GM21526 (cell line): Measurements from ENCODE around the gene FAM168A.

Experiments
- ATAC-seq: cut with Tn5 transposase; IDR thresholded peaks from one replicate; pipeline ENCODE4 v1.9.1; 2021; ENCODE audit warnings: moderate library complexity; ENCODE audit not compliant: unreplicated experiment, low FRiP score

FAM168A gene

GRCh38 chr11:73404506-73405145 lies 193.3 kb downstream of the FAM168A start:
- ATAC-seq = no peak

GRCh38 chr11:73404048-73404447 lies 193.9 kb downstream of the FAM168A start:
- no peak for ATAC-seq

DNA sequence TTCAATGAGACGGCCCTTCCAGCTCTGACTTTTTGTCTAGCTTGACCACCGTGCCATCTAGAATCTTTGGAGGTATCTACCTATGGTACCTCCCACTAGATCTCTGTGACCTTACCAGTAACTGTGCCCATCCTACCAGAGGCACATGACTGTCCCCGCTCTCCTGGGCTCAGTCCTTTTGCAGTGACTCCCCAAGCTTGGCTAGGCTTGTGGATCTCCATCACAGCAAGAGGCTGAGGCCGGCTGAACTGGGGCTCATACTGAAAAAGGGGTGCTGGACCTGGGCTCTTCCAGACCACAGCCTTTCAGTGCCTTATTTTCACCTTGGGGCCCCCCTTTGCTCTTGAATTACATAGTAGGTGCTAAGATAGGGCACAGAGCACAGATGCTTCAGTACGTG lies 194.4 kb downstream of the FAM168A start:
- no peak for ATAC-seq

DNA sequence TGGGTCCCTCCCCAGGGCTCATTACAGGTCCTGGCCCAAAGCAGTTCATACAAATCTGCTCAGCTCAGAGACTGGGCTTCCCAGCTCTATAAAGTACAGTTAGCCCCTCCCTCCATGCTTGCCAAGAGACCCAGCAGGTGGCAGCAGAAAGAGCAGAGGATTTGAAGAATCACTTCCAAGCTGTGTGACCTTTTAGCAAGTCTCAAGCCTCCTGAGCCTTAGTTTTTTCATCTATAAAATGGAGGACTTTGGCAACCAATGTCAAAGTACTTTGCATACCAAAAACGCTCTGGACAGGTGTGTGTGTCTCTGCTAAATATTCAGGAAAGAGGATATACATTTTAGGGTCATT lies 195.1 kb downstream of the FAM168A start:
- ATAC-seq = no peak

- no peak for ATAC-seq
These were observed 195.7 kb downstream of the FAM168A start for GRCh38 chr11:73401924-73402833.

DNA sequence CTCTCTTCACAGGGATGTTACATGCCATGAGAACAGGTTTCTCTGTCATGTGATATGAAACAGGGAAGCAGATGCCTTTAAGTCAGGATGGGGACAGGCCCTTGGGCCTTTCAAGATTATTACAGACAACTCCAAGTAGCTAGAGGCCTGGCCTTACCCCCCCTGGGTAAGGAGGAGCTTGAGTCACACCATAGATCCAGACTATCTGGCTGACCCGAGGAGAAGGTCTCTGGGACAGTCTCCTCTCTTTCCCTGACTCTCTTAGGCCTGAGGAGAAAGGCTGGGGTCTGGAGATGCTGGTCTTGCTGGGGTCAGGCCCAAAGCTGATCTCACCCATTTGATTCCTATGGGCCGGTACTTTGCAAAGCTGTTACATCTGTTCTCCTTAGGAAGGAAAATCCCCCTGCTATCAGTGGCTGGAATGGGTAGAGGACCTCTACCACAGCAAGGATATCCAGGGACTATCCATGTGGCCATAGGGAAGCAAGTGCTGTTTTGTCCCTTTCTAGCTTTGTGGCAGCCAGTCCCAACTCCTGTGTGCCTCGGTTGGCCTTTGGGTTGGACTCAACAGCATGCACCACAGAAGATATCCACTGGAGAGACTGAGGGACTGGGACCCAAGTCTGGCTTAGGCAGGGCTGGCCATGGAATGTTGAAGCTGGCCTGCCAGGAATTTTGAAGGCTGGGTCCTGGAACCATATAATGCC lies 196.5 kb downstream of the FAM168A start:
- no peak for ATAC-seq

DNA sequence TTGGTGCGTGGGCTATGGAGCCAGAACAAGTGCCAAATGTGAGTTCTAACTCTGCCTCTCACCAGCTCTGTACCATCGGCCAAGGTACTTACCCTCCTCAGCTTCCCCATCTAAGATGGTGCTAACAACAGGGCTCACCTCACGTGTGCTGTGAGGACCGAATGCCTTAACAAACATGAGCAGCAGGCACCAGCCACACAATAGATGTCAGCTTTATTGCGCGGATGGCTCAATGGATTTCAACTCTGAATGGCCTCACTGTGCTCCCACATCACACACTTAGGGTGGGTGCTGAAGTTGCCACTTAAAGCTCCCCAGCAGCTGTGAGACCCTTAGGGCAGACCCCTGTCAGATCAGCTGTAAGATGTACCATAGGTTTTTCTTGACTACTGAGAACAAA lies 197.6 kb downstream of the FAM168A start:
- no peak for ATAC-seq

- ATAC-seq = no peak
These were observed 198.3 kb downstream of the FAM168A start for GRCh38 chr11:73399636-73400035.

DNA sequence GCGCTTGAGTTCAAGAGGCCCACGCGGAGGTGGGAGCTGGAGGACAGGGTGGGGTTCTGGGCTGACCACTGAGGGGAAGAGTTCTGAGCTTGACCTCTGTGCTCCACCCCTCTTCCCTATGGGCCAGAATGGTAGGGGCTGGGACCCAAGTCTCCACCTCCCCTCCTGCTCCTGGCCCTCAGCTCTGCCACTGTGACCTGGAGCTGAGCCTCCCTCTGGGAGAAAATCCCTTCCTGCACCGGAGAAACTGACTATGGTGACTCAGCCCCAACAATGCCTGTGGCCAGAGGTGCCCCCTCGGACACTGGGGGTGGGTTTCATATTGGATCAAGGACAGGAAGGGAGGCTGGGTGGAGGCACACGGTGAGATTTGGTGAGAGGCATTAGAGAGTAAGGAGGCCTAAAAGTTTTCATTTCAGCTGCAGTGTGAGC lies 198.7 kb downstream of the FAM168A start:
- ATAC-seq = no peak

DNA sequence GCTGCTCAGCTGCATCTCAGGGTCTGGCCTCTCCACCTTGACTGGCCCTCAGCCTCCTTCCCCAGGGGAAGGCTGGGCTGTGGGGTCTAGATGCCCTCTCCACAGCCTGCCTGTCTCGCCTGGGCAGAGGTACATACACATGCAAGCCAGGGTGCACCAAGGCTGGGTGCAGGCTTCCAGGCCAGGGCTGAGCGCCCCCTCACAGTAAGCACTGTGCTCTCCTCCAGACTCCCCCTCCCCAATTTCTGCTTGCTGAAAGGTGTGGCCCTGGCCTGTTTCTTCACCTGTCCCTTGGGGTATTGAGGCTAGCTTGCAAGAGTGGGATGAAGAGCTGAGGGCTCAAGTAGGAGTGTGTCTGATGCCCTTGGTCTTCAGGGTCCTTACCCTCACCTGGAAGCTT lies 199.2 kb downstream of the FAM168A start:
- no peak for ATAC-seq

GRCh38 chr11:73398132-73398526 lies 199.8 kb downstream of the FAM168A start:
- ATAC-seq = no peak

DNA sequence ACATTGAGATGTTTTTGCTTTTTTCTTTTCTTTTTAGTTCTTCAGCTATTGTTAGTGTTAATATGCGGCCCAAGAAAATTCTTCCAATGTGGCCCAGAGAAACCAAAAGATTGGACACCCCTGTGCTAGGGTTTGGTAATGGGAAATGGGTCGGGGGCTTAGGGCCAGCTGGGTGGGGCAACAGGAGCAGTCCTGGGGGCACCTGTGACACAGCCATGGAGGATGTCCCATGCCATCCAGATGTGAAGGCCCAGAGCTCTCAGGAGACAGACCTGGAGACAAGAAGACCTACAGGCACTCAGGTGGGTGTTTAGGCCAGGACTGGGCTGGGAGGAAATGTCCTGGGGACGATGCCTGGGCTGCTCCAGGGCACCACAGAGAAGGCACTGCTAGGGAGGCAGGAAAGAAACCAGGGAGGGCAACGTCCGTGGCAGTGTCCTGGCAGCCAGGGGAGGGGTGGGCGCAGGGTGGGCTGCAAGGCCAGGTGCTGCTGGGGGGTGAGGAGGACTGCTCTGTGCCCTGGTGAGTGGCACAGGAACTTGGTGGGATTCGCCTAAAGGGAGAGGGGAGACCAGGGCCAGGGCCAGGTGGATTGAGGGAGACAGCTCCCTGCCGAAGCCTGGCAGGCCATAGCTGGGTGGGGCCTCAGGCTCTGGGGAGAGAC lies 200.3 kb downstream of the FAM168A start:
- ATAC-seq = no peak

GRCh38 chr11:73396985-73397384 lies 200.9 kb downstream of the FAM168A start:
- no peak for ATAC-seq

DNA sequence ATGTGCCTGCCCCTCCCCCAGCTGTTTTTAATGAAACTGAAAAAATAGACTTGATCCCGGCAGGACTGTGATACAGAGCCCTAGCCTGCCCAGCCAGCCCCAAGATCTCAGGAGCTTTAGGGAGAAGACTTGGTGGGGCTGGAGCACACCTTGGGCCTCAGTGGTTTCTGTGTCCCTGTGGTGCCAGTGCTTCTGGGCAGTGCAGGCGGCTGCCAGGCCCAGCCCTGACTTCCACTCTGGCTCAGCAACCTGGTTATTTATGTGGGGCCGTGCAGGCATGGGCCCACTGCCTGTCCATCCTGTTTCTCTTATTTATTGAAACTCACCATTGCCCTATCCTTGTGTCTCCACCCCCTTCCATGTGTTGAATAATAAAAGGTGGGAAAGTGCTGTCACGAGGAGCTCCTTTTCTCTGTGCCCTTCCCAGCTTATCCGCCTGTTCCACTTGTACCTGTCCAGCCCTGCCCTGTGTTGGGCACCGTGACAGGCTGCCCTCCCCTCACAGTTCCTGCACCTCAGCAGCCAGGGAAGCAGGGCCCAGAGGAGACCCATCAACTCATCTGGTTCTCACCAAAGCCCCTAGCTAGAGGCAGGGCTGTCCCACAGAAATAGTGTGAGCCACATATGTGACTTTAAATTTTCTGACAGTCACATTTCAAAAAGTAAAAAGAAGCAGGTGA lies 201.5 kb downstream of the FAM168A start:
- no peak for ATAC-seq

DNA sequence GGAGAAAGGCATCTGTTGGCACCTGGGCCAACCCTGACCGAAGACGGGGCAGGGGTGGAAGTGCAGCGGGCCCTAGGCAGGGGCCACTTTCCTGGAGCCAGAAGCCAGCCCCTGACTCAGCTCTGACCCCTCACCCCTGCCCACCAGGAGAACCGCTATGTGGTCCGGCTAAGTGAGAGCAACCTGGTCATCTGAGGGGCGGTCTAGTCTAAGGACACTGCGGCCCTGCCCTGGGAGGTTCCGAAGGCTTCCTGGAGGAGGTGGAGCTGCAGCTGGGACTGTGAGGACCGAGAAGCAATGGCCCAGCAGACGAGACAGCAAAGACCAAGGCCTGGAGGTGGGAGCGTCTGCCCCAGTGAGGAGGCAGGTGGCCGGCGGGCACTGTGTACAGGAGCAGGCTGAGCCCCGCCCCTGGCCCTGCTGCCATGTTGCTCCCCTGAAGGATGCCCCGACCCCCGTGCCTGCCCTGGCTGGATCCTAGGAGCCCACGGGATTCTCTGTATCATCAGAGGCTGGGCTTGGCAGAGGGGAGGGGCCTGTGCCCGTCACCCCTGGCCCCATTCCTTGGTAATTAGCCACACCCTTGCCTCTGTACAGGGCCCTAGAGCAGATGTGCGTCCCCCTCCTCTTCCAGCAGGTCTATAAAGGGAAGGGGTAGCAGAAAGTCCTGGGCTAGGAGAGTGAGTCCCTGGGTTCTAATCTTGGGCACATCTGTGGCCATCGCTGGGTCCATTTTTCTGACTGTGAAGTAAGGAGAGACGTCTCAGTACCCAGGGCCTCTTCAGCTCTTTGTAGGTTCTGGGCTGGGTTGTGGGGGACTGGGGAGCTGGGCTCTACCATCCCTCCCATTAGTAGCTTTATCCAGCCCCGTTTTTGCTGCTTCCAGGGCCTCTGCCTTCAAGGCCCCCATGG lies 202.4 kb downstream of the FAM168A start:
- ATAC-seq = no peak

GRCh38 chr11:73394416-73395296 lies 203.3 kb downstream of the FAM168A start:
- no peak for ATAC-seq

DNA sequence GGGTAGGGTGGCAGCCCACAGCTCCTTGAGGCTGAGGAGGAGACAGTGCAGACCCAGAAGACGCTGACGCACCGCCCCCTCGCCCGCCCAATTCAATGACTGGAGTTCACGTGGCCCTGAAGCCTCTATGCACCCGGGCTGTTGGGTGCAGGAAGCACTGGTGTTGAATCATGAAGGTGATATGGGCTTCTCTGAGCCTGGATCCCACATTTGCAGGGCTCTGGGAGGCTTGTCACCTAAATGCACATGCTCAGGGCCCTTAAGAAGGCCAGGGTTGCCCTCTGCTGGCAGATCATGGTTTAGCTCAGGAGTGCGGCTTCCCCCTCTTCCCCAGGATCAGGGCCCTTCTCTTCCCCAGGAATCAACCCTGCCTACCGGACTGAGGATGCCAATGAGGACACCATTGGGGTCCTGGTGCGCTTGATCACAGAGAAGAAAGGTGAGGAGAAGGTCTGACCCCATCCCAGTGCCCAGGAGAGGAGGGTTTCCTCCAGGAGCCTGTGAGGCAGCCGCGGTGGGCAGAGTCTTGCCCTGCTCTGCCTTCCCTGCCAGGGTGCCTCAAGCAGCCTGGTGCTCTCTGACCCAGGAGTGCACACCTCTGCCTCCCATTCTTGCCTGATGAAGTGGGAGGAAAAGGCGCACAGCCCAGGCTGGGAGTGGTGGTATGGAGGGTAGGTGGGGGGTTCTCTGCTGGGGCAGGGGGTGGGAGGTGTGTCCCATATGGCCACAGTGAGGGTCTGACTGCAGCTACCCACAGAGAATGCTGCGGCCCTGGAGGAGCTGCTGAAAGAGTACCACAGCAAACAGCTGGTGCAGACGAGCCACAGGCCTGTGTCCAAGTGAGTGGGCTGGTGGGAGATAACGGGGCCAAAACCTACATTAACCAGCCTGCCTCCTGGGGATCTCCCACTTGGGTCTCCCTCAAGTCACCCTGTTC lies 204.2 kb downstream of the FAM168A start:
- ATAC-seq = no peak
